BLaER1 treated with 17β-estradiol and CSF1 and Interleukin-3, amounts not matched to agents 10 nM and 100 nM (cell line): Measurements from ENCODE around the gene SERPINB1.
A peak's percentile ranks its signal among the peaks of the same experiment; 100 is the strongest.

Source experiments
- H3K27ac ChIP-seq, 11 experiments: shearing (Covaris generic); formaldehyde crosslinking; 2 replicates each; pipeline ENCODE4 v1.8.1; 2022
- H3K27me3 ChIP-seq, 11 experiments: shearing (Covaris generic); formaldehyde crosslinking; 2 replicates each; pipeline ENCODE4 v1.8.1; 2022
- H3K36me3 ChIP-seq, 11 experiments: shearing (Covaris generic); formaldehyde crosslinking; 2 replicates each; pipeline ENCODE4 v1.8.1; 2022
- H3K4me1 ChIP-seq, 10 experiments: shearing (Covaris generic); formaldehyde crosslinking; 2 replicates each; pipeline ENCODE4 v1.8.1; 2022
- H3K4me2 ChIP-seq, 11 experiments: shearing (Covaris generic); formaldehyde crosslinking; 2 replicates each; pipeline ENCODE4 v1.8.1; 2022
- H3K4me3 ChIP-seq, 10 experiments: shearing (Covaris generic); formaldehyde crosslinking; 2 replicates each; pipeline ENCODE4 v1.8.1; 2022
- H3K9ac ChIP-seq, 11 experiments: shearing (Covaris generic); formaldehyde crosslinking; 2 replicates each; pipeline ENCODE4 v1.8.1; 2022
- H3K9me3 ChIP-seq, 11 experiments: shearing (Covaris generic); formaldehyde crosslinking; replicated peaks in 1 of 11; 2 replicates each; pipeline ENCODE4 v1.8.1; 2022
- H4K20me1 ChIP-seq, 11 experiments: shearing (Covaris generic); formaldehyde crosslinking; 2 replicates each; pipeline ENCODE4 v1.8.1; 2022
- Cebpa-rat ChIP-seq, 11 experiments: shearing (Covaris generic); IDR thresholded peaks; 2 replicates each; pipeline ENCODE4 v1.8.1; 2022

SERPINB1 gene

GRCh38 chr6:2871953-2872352 lies 30.3 kb upstream of the SERPINB1 start:
- Histone ChIP-seq H3K9me3 (peaks cover 9 to 45% (median 22%) of the 10 kb centered on the region in 11 experiments; a peak in 21 of 22 replicates), H3K4me1 (peaks cover 37 to 61% (median 43%) of the 10 kb centered on the region in 10 experiments), H3K27ac (no peak overlapping the region)

DNA sequence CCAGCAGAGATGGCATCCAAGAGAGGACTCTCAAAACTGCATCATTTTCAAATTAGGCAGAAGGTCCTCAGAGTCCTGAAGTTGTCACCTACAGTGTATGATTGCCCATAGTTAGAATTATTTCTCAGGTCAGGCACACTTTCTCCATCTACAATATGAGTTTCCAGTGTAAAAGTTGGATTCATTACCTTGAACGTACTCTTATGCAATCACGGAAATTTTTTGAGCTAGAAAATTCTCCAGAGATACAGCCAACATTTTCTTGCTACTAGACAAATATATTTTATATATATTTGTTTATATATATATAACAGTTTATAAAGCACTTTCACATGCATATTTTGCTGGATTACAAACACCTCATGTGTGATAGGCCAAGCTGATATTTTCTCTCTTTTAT lies 29.4 kb upstream of the SERPINB1 start:
- Histone ChIP-seq H3K4me3 (no peak overlapping the region), H3K4me2 (no peak overlapping the region), H3K27ac (no peak overlapping the region), H4K20me1 (no peaks in the 10 kb centered on the region), H3K36me3 (peaks cover 0 to 16% (median 0%) of the 10 kb centered on the region in 11 experiments; a peak in 4 of 22 replicates), H3K9ac (no peak overlapping the region), H3K4me1 (peaks cover 31 to 53% (median 34%) of the 10 kb centered on the region in 10 experiments), H3K9me3 (peaks cover 9 to 45% (median 22%) of the 10 kb centered on the region in 11 experiments; a peak in 21 of 22 replicates), H3K27me3 (peaks cover 0 to 9% (median 0%) of the 10 kb centered on the region in 11 experiments; a peak in 4 of 22 replicates)
- no peak for TF ChIP-seq Cebpa-rat (IDR thresholded peaks at IDR 0.05)

More at GRCh38 chr6:2871953-2872352, 30.3 kb upstream of the SERPINB1 start:
- peaks cover 0 to 9% (median 0%) of the 10 kb centered on the region in 11 experiments; a peak in 4 of 22 replicates for H3K27me3 ChIP-seq
- no peak overlapping the region for H3K4me3 ChIP-seq
- no peak overlapping the region for H3K9ac ChIP-seq
- H3K36me3 ChIP-seq, result peaks cover 0 to 16% (median 0%) of the 10 kb centered on the region in 11 experiments; a peak in 4 of 22 replicates
- H3K4me2 ChIP-seq, result no peak overlapping the region
- TF ChIP-seq Cebpa-rat (IDR thresholded peaks at IDR 0.05), result no peak
- H4K20me1 ChIP-seq, result no peaks in the 10 kb centered on the region

GRCh38 chr6:2870046-2870636 lies 28.5 kb upstream of the SERPINB1 start:
- no peak for TF ChIP-seq Cebpa-rat (IDR thresholded peaks at IDR 0.05)
- Histone ChIP-seq H3K36me3 (peaks cover 0 to 16% (median 0%) of the 10 kb centered on the region in 11 experiments; a peak in 4 of 22 replicates), H3K4me2 (no peak overlapping the region), H3K27me3 (peaks cover 0 to 3% (median 0%) of the 10 kb centered on the region in 11 experiments; a peak in 4 of 22 replicates), H3K9me3 (peaks cover 9 to 45% (median 22%) of the 10 kb centered on the region in 11 experiments; a peak in 21 of 22 replicates), H3K4me3 (no peak overlapping the region), H3K9ac (no peak overlapping the region), H3K27ac (no peak overlapping the region), H4K20me1 (no peaks in the 10 kb centered on the region), H3K4me1 (peaks cover 23 to 48% (median 32%) of the 10 kb centered on the region in 10 experiments)

GRCh38 chr6:2868637-2869036 lies 27.0 kb upstream of the SERPINB1 start:
- peak overlapping the region in 8 of 11 experiments; percentile 22 to 70 (median 57); a peak in 15 of 22 replicates for H3K4me2 ChIP-seq
- no peaks in the 10 kb centered on the region for H3K27me3 ChIP-seq
- H3K9ac ChIP-seq, result no peak overlapping the region
- TF ChIP-seq Cebpa-rat (IDR thresholded peaks at IDR 0.05), result no peak
- H4K20me1 ChIP-seq, result no peaks in the 10 kb centered on the region
- H3K4me3 ChIP-seq, result no peak overlapping the region
- H3K4me1 ChIP-seq, result peaks cover 13 to 39% (median 21%) of the 10 kb centered on the region in 10 experiments
- peaks cover 9 to 45% (median 22%) of the 10 kb centered on the region in 11 experiments; a peak in 21 of 22 replicates for H3K9me3 ChIP-seq
- H3K36me3 ChIP-seq, result peaks cover 0 to 16% (median 0%) of the 10 kb centered on the region in 11 experiments; a peak in 4 of 22 replicates
- H3K27ac ChIP-seq, result peak overlapping the region in 2 of 11 experiments; percentile 4 to 5; a peak in 2 of 22 replicates

GRCh38 chr6:2866171-2866846 lies 24.6 kb upstream of the SERPINB1 start:
- no peak for TF ChIP-seq Cebpa-rat (IDR thresholded peaks at IDR 0.05)
- Histone ChIP-seq H3K4me2 (peak overlapping the region in 2 of 11 experiments; percentile 14 to 37; a peak in 2 of 22 replicates), H3K4me1 (peaks cover 26 to 56% (median 35%) of the 10 kb centered on the region in 10 experiments), H3K27me3 (no peaks in the 10 kb centered on the region), H3K9ac (no peak overlapping the region), H4K20me1 (no peaks in the 10 kb centered on the region), H3K9me3 (peaks cover 9 to 30% (median 17%) of the 10 kb centered on the region in 11 experiments; a peak in 21 of 22 replicates), H3K36me3 (peaks cover 0 to 9% (median 0%) of the 10 kb centered on the region in 11 experiments; a peak in 3 of 22 replicates), H3K4me3 (no peak overlapping the region), H3K27ac (no peak overlapping the region)

DNA sequence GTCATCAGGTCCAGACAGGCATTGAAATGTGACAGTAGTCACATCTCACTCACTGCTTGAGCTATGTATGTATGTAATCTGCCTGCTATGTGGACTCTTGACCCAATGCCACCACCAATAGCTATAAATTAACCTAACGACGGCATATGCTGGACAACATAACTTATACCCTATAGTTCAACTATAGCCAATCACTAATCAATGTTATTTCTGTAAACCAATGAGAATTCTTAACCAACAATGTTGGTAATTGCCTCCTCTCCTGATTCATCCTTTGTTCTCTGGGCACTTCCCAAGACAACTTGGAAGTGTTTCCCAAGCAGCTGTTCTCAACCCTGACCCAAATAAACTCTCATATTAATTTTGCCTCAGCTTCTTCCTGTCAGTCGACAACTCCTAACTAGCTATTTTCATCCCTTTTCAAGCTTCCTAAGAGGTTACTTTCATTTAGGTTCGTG lies 24.1 kb upstream of the SERPINB1 start:
- peaks cover 26 to 60% (median 37%) of the 10 kb centered on the region in 10 experiments for H3K4me1 ChIP-seq
- H3K9me3 ChIP-seq, result peaks cover 9 to 35% (median 19%) of the 10 kb centered on the region in 11 experiments; a peak in 21 of 22 replicates
- H3K36me3 ChIP-seq, result peaks cover 0 to 9% (median 0%) of the 10 kb centered on the region in 11 experiments; a peak in 3 of 22 replicates
- TF ChIP-seq Cebpa-rat (IDR thresholded peaks at IDR 0.05), result no peak
- no peaks in the 10 kb centered on the region for H4K20me1 ChIP-seq
- no peak overlapping the region for H3K4me3 ChIP-seq
- peak overlapping the region in 2 of 11 experiments; percentile 14 to 37; a peak in 2 of 22 replicates for H3K4me2 ChIP-seq
- no peaks in the 10 kb centered on the region for H3K27me3 ChIP-seq
- no peak overlapping the region for H3K9ac ChIP-seq
- no peak overlapping the region for H3K27ac ChIP-seq

DNA sequence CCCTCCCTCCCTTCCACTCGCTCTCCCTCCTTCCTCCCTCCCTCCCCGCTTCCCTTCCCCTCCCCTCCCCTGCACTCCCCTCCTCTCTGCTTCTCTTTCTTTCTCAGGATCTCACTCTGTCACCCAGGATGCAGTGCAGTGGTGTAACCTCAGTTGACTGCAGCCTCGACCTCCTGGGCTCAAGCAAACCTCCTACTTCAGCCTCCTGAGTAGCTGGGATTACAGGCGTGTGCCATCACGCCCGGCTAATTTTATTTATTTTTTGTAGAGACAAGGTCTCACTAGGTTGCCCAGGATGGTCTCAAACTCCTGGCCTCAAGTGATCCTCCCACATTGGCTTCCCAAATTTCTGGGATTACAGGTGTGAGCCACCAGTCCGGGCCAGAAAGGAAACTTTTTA lies 23.6 kb upstream of the SERPINB1 start:
- no peaks in the 10 kb centered on the region for H4K20me1 ChIP-seq
- H3K9ac ChIP-seq, result no peak overlapping the region
- no peak for TF ChIP-seq Cebpa-rat (IDR thresholded peaks at IDR 0.05)
- no peaks in the 10 kb centered on the region for H3K27me3 ChIP-seq
- H3K4me1 ChIP-seq, result peaks cover 26 to 60% (median 37%) of the 10 kb centered on the region in 10 experiments
- peaks cover 10 to 36% (median 18%) of the 10 kb centered on the region in 11 experiments; a peak in 21 of 22 replicates for H3K9me3 ChIP-seq
- 0 out of 22 replicates have a peak overlapping the region, but pooled peaks of 1 of the 11 experiments have one; percentile 14 for H3K4me2 ChIP-seq
- no peak overlapping the region for H3K27ac ChIP-seq
- H3K4me3 ChIP-seq, result no peak overlapping the region
- H3K36me3 ChIP-seq, result peaks cover 0 to 8% (median 0%) of the 10 kb centered on the region in 11 experiments; a peak in 3 of 22 replicates

GRCh38 chr6:2863901-2864300 lies 22.2 kb upstream of the SERPINB1 start:
- H3K4me3 ChIP-seq, result no peak overlapping the region
- H3K27ac ChIP-seq, result peak overlapping the region in 3 of 11 experiments; percentile 77 to 89 (median 85); a peak in 5 of 22 replicates
- no peaks in the 10 kb centered on the region for H3K36me3 ChIP-seq
- H3K9me3 ChIP-seq, result peaks cover 3 to 29% (median 13%) of the 10 kb centered on the region in 11 experiments; a peak in 15 of 22 replicates
- no peaks in the 10 kb centered on the region for H3K27me3 ChIP-seq
- H3K9ac ChIP-seq, result peak overlapping the region in 2 of 11 experiments; percentile 43 to 75; a peak in 1 of 22 replicates
- no peak for TF ChIP-seq Cebpa-rat (IDR thresholded peaks at IDR 0.05)
- peaks cover 31 to 69% (median 44%) of the 10 kb centered on the region in 10 experiments for H3K4me1 ChIP-seq
- no peaks in the 10 kb centered on the region for H4K20me1 ChIP-seq
- H3K4me2 ChIP-seq, result peak overlapping the region in 6 of 11 experiments; percentile 59 to 88 (median 65); a peak in 10 of 22 replicates
